Measurements from ENCODE around the gene JPH3.

Gene JPH3

DNA sequence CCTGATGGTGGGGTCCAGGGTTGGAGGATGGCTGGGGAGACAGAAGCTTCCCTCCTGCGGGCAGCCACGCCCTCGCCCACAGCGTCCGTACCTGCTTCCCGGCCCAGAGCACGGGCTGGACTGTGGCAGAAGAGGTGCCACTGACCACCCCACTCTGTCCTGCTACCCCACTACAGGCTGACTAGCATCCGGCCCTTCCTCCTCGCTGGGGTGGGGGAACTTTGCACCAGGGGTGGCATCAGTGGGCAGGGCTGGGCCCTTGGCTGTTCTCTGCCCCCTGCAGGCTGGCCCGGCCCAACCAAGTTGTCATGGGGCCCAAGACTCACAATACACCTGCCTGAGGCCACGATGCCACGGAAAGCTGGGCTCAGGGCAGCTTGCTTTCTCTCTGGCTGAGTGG is 90.4 kb downstream of the JPH3 start:
- Histone ChIP-seq H3K36me3 (ENCODE audit: insufficient read depth, insufficient read length, low read length) (peaks cover 44% of the 10 kb centered on the region), H3K9me3 (ENCODE audit: insufficient read depth, low read length) (no peaks in the 10 kb centered on the region), H3K9ac (ENCODE audit: insufficient read length, low read depth) (no peak overlapping the region), H3K4me1 (ENCODE audit: insufficient read depth, insufficient read length) (peaks cover 12% of the 10 kb centered on the region), H3K4me3 (ENCODE audit: insufficient read length, low read depth) (no peak overlapping the region), H3K27me3 (ENCODE audit: insufficient read depth, insufficient read length) (no peaks in the 10 kb centered on the region)
- no peak for DNase-seq (ENCODE audit: low read depth, low spot score)
- TF ChIP-seq ZNF274 (IDR thresholded peaks at IDR 0.05; ENCODE audit: low read depth, low read length) = no peak
- no peak for TF ChIP-seq YY1 (IDR thresholded peaks at IDR 0.05; ENCODE audit: insufficient read depth, insufficient read length)
- no peak for TF ChIP-seq SUZ12 (IDR thresholded peaks at IDR 0.05; ENCODE audit: extremely low read depth, insufficient read depth, insufficient read length)

DNA sequence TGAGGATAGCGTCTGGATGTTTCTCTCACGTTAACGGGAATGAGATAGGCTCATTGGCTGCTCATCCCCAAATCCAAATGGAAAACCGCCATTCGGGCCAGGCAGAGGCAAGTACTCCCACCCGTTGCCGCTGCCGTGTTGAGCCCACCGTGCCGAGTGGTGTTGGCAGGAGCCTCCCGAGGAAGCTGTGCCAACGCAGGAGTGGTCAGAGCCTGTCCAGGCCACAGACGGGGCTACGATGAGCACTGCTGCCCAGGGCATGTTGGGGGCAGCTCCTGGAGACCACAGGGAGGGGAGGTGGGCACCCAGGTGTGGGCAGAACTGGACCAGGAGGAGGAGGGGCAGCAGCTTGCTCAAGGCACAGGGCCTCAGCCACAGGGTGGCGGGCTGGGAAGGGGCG is 91.5 kb downstream of the JPH3 start:
- Histone ChIP-seq H3K9ac (ENCODE audit: insufficient read length, low read depth) (no peak overlapping the region), H3K4me3 (ENCODE audit: insufficient read length, low read depth) (no peak overlapping the region), H3K36me3 (ENCODE audit: insufficient read depth, insufficient read length, low read length) (peaks cover 55% of the 10 kb centered on the region), H3K4me1 (ENCODE audit: insufficient read depth, insufficient read length) (peaks cover 11% of the 10 kb centered on the region), H3K27me3 (ENCODE audit: insufficient read depth, insufficient read length) (no peaks in the 10 kb centered on the region), H3K9me3 (ENCODE audit: insufficient read depth, low read length) (no peaks in the 10 kb centered on the region)
- TF ChIP-seq YY1 (IDR thresholded peaks at IDR 0.05; ENCODE audit: insufficient read depth, insufficient read length) (no peak), ZNF274 (IDR thresholded peaks at IDR 0.05; ENCODE audit: low read depth, low read length) (no peak), SUZ12 (IDR thresholded peaks at IDR 0.05; ENCODE audit: extremely low read depth, insufficient read depth, insufficient read length) (no peak)
- no peak for DNase-seq (ENCODE audit: low read depth, low spot score)

DNA sequence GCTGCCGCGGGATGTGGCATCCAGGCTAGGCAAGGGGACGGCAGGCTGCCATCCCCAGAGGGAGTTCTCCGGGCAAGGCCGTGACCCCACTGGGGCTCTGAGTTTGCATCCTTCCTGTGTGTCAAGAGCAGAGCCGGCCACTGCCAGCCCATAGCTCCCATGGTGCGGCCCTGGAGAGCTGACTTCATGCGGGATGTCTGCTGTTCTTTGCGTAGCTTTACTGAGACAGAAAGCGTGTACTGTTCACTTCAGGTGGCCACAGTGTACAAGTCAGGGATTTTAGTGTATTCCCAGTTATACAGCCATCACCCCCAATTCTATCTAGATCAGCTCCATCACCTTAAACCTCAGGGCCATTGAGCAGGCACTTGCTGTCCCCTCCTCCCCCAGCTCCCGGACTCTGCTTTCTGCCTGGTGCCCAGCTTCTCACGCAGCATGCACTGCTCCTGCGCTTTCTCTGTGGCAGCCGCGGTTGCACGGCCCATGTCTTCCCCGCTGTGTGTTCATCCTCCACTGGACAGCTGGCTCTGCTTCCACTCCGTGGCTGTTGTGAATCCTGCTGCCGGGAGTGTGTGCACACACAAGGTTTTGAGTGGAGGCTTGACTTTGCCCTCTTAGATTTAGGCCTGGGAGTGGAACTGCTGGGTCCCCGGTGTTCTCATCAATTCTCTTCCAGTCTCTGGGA is 92.3 kb downstream of the JPH3 start:
- Histone ChIP-seq H3K9me3 (ENCODE audit: insufficient read depth, low read length) (no peaks in the 10 kb centered on the region), H3K9ac (ENCODE audit: insufficient read length, low read depth) (no peak overlapping the region), H3K4me1 (ENCODE audit: insufficient read depth, insufficient read length) (peaks cover 9% of the 10 kb centered on the region), H3K36me3 (ENCODE audit: insufficient read depth, insufficient read length, low read length) (peaks cover 61% of the 10 kb centered on the region), H3K27me3 (ENCODE audit: insufficient read depth, insufficient read length) (no peaks in the 10 kb centered on the region), H3K4me3 (ENCODE audit: insufficient read length, low read depth) (no peak overlapping the region)
- no peak for DNase-seq (ENCODE audit: low read depth, low spot score)
- TF ChIP-seq YY1 (IDR thresholded peaks at IDR 0.05; ENCODE audit: insufficient read depth, insufficient read length) (no peak), ZNF274 (IDR thresholded peaks at IDR 0.05; ENCODE audit: low read depth, low read length) (no peak), SUZ12 (IDR thresholded peaks at IDR 0.05; ENCODE audit: extremely low read depth, insufficient read depth, insufficient read length) (no peak)

DNA sequence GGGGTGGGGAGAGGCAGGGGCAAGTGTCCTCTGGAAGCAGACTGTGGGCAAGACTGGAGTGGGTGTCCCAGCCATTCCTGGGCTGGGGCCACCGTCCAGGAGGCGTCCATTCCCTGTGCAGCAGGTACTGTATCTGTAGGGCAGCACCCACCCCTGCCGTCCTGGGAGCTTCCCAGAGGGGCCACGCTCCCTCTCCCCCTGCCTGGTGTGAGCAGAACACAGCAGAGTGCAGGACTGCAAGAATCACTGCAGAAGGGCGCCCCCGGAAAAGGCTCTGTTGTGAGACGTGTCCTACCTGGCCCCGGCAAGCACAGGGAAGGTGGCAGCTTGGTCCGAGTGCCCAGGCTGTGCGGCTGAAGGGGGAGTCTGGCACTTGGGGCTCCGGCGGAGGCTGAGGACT is 93.2 kb downstream of the JPH3 start:
- Histone ChIP-seq H3K27me3 (ENCODE audit: insufficient read depth, insufficient read length) (no peaks in the 10 kb centered on the region), H3K4me1 (ENCODE audit: insufficient read depth, insufficient read length) (peaks cover 6% of the 10 kb centered on the region), H3K9me3 (ENCODE audit: insufficient read depth, low read length) (no peaks in the 10 kb centered on the region), H3K36me3 (ENCODE audit: insufficient read depth, insufficient read length, low read length) (peaks cover 65% of the 10 kb centered on the region), H3K9ac (ENCODE audit: insufficient read length, low read depth) (no peak overlapping the region), H3K4me3 (ENCODE audit: insufficient read length, low read depth) (no peak overlapping the region)
- no peak for DNase-seq (ENCODE audit: low read depth, low spot score)
- no peak for TF ChIP-seq SUZ12 (IDR thresholded peaks at IDR 0.05; ENCODE audit: extremely low read depth, insufficient read depth, insufficient read length)
- TF ChIP-seq ZNF274 (IDR thresholded peaks at IDR 0.05; ENCODE audit: low read depth, low read length) = no peak
- no peak for TF ChIP-seq YY1 (IDR thresholded peaks at IDR 0.05; ENCODE audit: insufficient read depth, insufficient read length)

- DNase-seq (ENCODE audit: low read depth, low spot score) = no peak
- TF ChIP-seq ZNF274 (IDR thresholded peaks at IDR 0.05; ENCODE audit: low read depth, low read length) = no peak
- no peak for TF ChIP-seq SUZ12 (IDR thresholded peaks at IDR 0.05; ENCODE audit: extremely low read depth, insufficient read depth, insufficient read length)
- TF ChIP-seq YY1 (IDR thresholded peaks at IDR 0.05; ENCODE audit: insufficient read depth, insufficient read length) = no peak
- H3K9ac ChIP-seq (ENCODE audit: insufficient read length, low read depth) = no peak overlapping the region
Observed at GRCh38 chr16:87696726-87697125, 94.4 kb downstream of the JPH3 start.

GRCh38 chr16:87697256-87697655 is 94.9 kb downstream of the JPH3 start:
- TF ChIP-seq YY1 (IDR thresholded peaks at IDR 0.05; ENCODE audit: insufficient read depth, insufficient read length) (no peak), ZNF274 (IDR thresholded peaks at IDR 0.05; ENCODE audit: low read depth, low read length) (no peak), SUZ12 (IDR thresholded peaks at IDR 0.05; ENCODE audit: extremely low read depth, insufficient read depth, insufficient read length) (no peak)
- no peaks in the 10 kb centered on the region for H3K27me3 ChIP-seq (ENCODE audit: insufficient read depth, insufficient read length)
- H3K36me3 ChIP-seq (ENCODE audit: insufficient read depth, insufficient read length, low read length) = peaks cover 81% of the 10 kb centered on the region
- H3K9me3 ChIP-seq (ENCODE audit: insufficient read depth, low read length) = no peaks in the 10 kb centered on the region
- no peak overlapping the region for H3K9ac ChIP-seq (ENCODE audit: insufficient read length, low read depth)
- no peak overlapping the region for H3K4me3 ChIP-seq (ENCODE audit: insufficient read length, low read depth)
- no peak for DNase-seq (ENCODE audit: low read depth, low spot score)
- H3K4me1 ChIP-seq (ENCODE audit: insufficient read depth, insufficient read length) = peaks cover 3% of the 10 kb centered on the region

More at GRCh38 chr16:87696726-87697125, 94.4 kb downstream of the JPH3 start:
- H3K4me3 ChIP-seq (ENCODE audit: insufficient read length, low read depth) = no peak overlapping the region
- H3K9me3 ChIP-seq (ENCODE audit: insufficient read depth, low read length) = no peaks in the 10 kb centered on the region
- peaks cover 76% of the 10 kb centered on the region for H3K36me3 ChIP-seq (ENCODE audit: insufficient read depth, insufficient read length, low read length)
- H3K4me1 ChIP-seq (ENCODE audit: insufficient read depth, insufficient read length) = peaks cover 3% of the 10 kb centered on the region
- H3K27me3 ChIP-seq (ENCODE audit: insufficient read depth, insufficient read length) = no peaks in the 10 kb centered on the region

DNA sequence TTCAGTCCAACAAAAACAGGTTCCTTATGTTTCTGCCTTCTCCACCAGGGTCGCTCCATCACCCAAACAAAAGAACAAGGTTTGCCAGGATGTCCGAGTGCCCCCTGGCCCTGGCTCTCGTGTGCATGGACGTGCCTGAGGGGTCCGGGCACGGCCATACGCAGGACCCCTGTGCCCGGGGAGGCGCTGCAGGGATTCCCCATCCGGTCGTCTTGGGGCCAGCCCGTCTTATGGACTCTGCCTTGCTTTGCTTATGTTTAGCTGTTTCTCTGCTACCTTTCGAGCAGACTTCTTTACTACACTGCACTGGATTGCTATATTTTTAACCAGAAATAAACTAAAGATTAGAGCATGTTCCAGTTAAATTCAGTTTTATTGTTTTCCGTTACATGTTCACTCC is 95.5 kb downstream of the JPH3 start:
- DNase-seq (ENCODE audit: low read depth, low spot score) = no peak
- TF ChIP-seq ZNF274 (IDR thresholded peaks at IDR 0.05; ENCODE audit: low read depth, low read length) = no peak
- TF ChIP-seq SUZ12 (IDR thresholded peaks at IDR 0.05; ENCODE audit: extremely low read depth, insufficient read depth, insufficient read length) = no peak
- no peak for TF ChIP-seq YY1 (IDR thresholded peaks at IDR 0.05; ENCODE audit: insufficient read depth, insufficient read length)
- H3K36me3 ChIP-seq (ENCODE audit: insufficient read depth, insufficient read length, low read length) = peaks cover 86% of the 10 kb centered on the region
- peaks cover 3% of the 10 kb centered on the region for H3K4me1 ChIP-seq (ENCODE audit: insufficient read depth, insufficient read length)
- no peak overlapping the region for H3K9ac ChIP-seq (ENCODE audit: insufficient read length, low read depth)
- no peak overlapping the region for H3K4me3 ChIP-seq (ENCODE audit: insufficient read length, low read depth)
- H3K9me3 ChIP-seq (ENCODE audit: insufficient read depth, low read length) = no peaks in the 10 kb centered on the region
- H3K27me3 ChIP-seq (ENCODE audit: insufficient read depth, insufficient read length) = no peaks in the 10 kb centered on the region
